IMR-90 (cell line): ENCODE data around the gene P2RY2. TPM values are rescaled to one million over a fixed set of nuclear protein-coding genes. Genes with fewer than 3 reads are reported as not detected.

Experiments
- ATAC-seq: fragments of 200-7000 bp; cut with Tn5 transposase; 2 replicates; pipeline ENCODE4 v1.9.1; 2020; ENCODE audit warnings: low read depth, mild to moderate bottlenecking, moderate library complexity
- BruUV-seq: library from RNA; stranded (reverse); fragments of 400-500 nt; replicated peaks from 2 replicates; lab custom pipeline; 2021; lab: Mats Ljungman, UMichigan
- CTCF ChIA-PET: fragments of 300-600 bp; formaldehyde crosslinking; extraction: SDS; loops from one replicate; lab custom pipeline; 2021; ENCODE audit warnings: antibody characterized with exemption; lab: Yijun Ruan, JAX
- POLR2A ChIA-PET: fragments of 300-600 bp; sonication (Branson Sonifier 250); formaldehyde crosslinking; loops from one replicate; lab custom pipeline; 2022; ENCODE audit warnings: antibody characterized with exemption; ENCODE audit not compliant: unreplicated experiment; lab: Charles Lee
- DNase-seq: peaks from one replicate; pipeline ENCODE4 v3.0.0; 2013
- H2AFZ ChIP-seq: replicated peaks from 2 replicates; pipeline ENCODE3; 2013; ENCODE audit warnings: low read length, mild to moderate bottlenecking; ENCODE audit not compliant: poor library complexity
- H2AK5ac ChIP-seq: 2 replicates; pipeline ENCODE4 v1.6.1; 2013; ENCODE audit warnings: low read depth, low read length, inconsistent platforms
- H2AK9ac ChIP-seq: replicated peaks from 2 replicates; pipeline ENCODE3; 2013; ENCODE audit warnings: mild to moderate bottlenecking, low read depth, low read length, moderate library complexity; ENCODE audit not compliant: poor library complexity
- H2BK120ac ChIP-seq: 2 replicates; pipeline ENCODE4 v1.6.1; 2013; ENCODE audit warnings: low read depth, low read length, inconsistent platforms
- H2BK15ac ChIP-seq: 3 replicates; pipeline ENCODE4 v1.6.1; 2013; ENCODE audit warnings: low read depth, low read length, inconsistent platforms
- H2BK20ac ChIP-seq: 2 replicates; pipeline ENCODE4 v1.6.1; 2013; ENCODE audit warnings: low read depth, mild to moderate bottlenecking, inconsistent platforms, low read length, moderate library complexity
- H2BK5ac ChIP-seq: 2 replicates; pipeline ENCODE4 v1.6.1; 2013; ENCODE audit warnings: mild to moderate bottlenecking, low read depth, low read length, inconsistent platforms; ENCODE audit not compliant: poor library complexity, severe bottlenecking
- H3K14ac ChIP-seq: replicated peaks from 2 replicates; pipeline ENCODE4 v1.6.1; 2013; ENCODE audit warnings: low read depth, low read length, inconsistent platforms
- H3K18ac ChIP-seq: 2 replicates; pipeline ENCODE4 v1.6.1; 2013; ENCODE audit warnings: low read depth, low read length, control low read depth
- H3K23ac ChIP-seq: 2 replicates; pipeline ENCODE4 v1.6.1; 2013; ENCODE audit warnings: low read depth, low read length, inconsistent platforms
- H3K27ac ChIP-seq: 2 replicates; pipeline ENCODE4 v1.5.1; 2013; ENCODE audit warnings: mild to moderate bottlenecking, control low read depth, low read length; ENCODE audit not compliant: insufficient read depth
- H3K27me3 ChIP-seq: 2 replicates; pipeline ENCODE4 v1.6.1; 2013; ENCODE audit warnings: low read length; ENCODE audit not compliant: control insufficient read depth, insufficient read depth
- H3K36me3 ChIP-seq: 2 replicates; pipeline ENCODE4 v1.6.1; 2013; ENCODE audit warnings: low read length, mixed read lengths; ENCODE audit not compliant: control insufficient read depth, insufficient read depth
- H3K4ac ChIP-seq: 2 replicates; pipeline ENCODE4 v1.6.1; 2013; ENCODE audit warnings: low read depth, low read length, inconsistent platforms
- H3K4me1 ChIP-seq: 2 replicates; pipeline ENCODE4 v1.6.1; 2013; ENCODE audit warnings: low read length, mixed read lengths; ENCODE audit not compliant: control insufficient read depth, insufficient read depth
- H3K4me2 ChIP-seq: 2 replicates; pipeline ENCODE4 v1.6.1; 2013; ENCODE audit warnings: low read depth, mild to moderate bottlenecking, control low read depth, low read length, moderate library complexity
- H3K4me3 ChIP-seq: 2 replicates; pipeline ENCODE4 v1.5.1; 2013; ENCODE audit warnings: low read depth, mild to moderate bottlenecking, control low read depth, low read length, moderate library complexity; ENCODE audit not compliant: insufficient read depth
- H3K56ac ChIP-seq: 2 replicates; pipeline ENCODE4 v1.6.1; 2013; ENCODE audit warnings: low read length, inconsistent platforms; ENCODE audit not compliant: insufficient read depth; ENCODE audit errors: extremely low read depth
- H3K79me1 ChIP-seq, 2 experiments: 2 replicates each; pipeline ENCODE4 v1.6.1; 2013; ENCODE audit warnings: low read length in 2 of 2, inconsistent platforms in 1 of 2, low read depth in 1 of 2
- H3K9ac ChIP-seq: 2 replicates; pipeline ENCODE4 v1.6.1; 2013; ENCODE audit warnings: low read depth, low read length, control low read depth
- H3K9me1 ChIP-seq: 2 replicates; pipeline ENCODE4 v1.6.1; 2013; ENCODE audit warnings: low read length, inconsistent platforms; ENCODE audit not compliant: insufficient read depth
- H3K9me3 ChIP-seq: 2 replicates; pipeline ENCODE4 v1.6.1; 2013; ENCODE audit warnings: low read length; ENCODE audit not compliant: control insufficient read depth, insufficient read depth
- H4K20me1 ChIP-seq: 2 replicates; pipeline ENCODE4 v1.6.1; 2013; ENCODE audit warnings: low read length, inconsistent platforms; ENCODE audit not compliant: insufficient read depth
- H4K5ac ChIP-seq: 2 replicates; pipeline ENCODE4 v1.6.1; 2013; ENCODE audit warnings: mild to moderate bottlenecking, low read depth, low read length, control low read depth
- H4K8ac ChIP-seq, 2 experiments: 2 replicates each; pipeline ENCODE4 v1.6.1; 2013; ENCODE audit warnings: low read depth in 2 of 2, low read length in 2 of 2, control low read depth in 1 of 2, inconsistent platforms in 1 of 2
- H4K91ac ChIP-seq: 2 replicates; pipeline ENCODE4 v1.6.1; 2013; ENCODE audit warnings: low read depth, low read length, inconsistent platforms; ENCODE audit not compliant: insufficient read depth
- BHLHE40 ChIP-seq: fragments of 150-350 bp; IDR thresholded peaks from 2 replicates; pipeline ENCODE4 v1.6.1; 2016; ENCODE audit warnings: mild to moderate bottlenecking, low read depth, low read length
- CEBPB ChIP-seq: IDR thresholded peaks from 2 replicates; pipeline ENCODE4 v1.6.1; 2012; ENCODE audit warnings: low read depth, low read length, improper control_type of control experiment
- CHD1 ChIP-seq: IDR thresholded peaks from 2 replicates; pipeline ENCODE4 v1.6.1; 2012; ENCODE audit warnings: low read depth, low read length, improper control_type of control experiment
- FOS ChIP-seq: fragments of 150-350 bp; IDR thresholded peaks from 2 replicates; pipeline ENCODE4 v1.6.1; 2016; ENCODE audit warnings: low read depth, low read length
- MAFK ChIP-seq: IDR thresholded peaks from 2 replicates; pipeline ENCODE4 v1.6.1; 2012; ENCODE audit warnings: low read depth, low read length, improper control_type of control experiment
- MAZ ChIP-seq: IDR thresholded peaks from 2 replicates; pipeline ENCODE4 v1.6.1; 2012; ENCODE audit warnings: low read depth, mild to moderate bottlenecking, low read length, improper control_type of control experiment, moderate library complexity, borderline replicate concordance
- MXI1 ChIP-seq: IDR thresholded peaks from 2 replicates; pipeline ENCODE4 v1.6.1; 2012; ENCODE audit warnings: low read depth, mild to moderate bottlenecking, low read length, moderate library complexity, borderline replicate concordance
- NFE2L2 ChIP-seq: fragments of 150-350 bp; IDR thresholded peaks from 2 replicates; pipeline ENCODE4 v1.6.1; 2016; ENCODE audit warnings: low read depth, mild to moderate bottlenecking, low read length
- POLR2A ChIP-seq: IDR thresholded peaks from 2 replicates; pipeline ENCODE4 v1.6.1; 2012; ENCODE audit warnings: mild to moderate bottlenecking, low read depth, low read length
- RAD21 ChIP-seq: IDR thresholded peaks from 2 replicates; pipeline ENCODE4 v1.6.1; 2012; ENCODE audit warnings: low read length, improper control_type of control experiment
- RCOR1 ChIP-seq: IDR thresholded peaks from 2 replicates; pipeline ENCODE4 v1.6.1; 2012; ENCODE audit warnings: mild to moderate bottlenecking, low read length, improper control_type of control experiment; ENCODE audit not compliant: insufficient replicate concordance
- RFX5 ChIP-seq: IDR thresholded peaks from 2 replicates; pipeline ENCODE4 v1.8.0; 2012; ENCODE audit warnings: low read depth, mild to moderate bottlenecking, low read length, moderate library complexity
- SMC3 ChIP-seq: fragments of 150-350 bp; IDR thresholded peaks from 2 replicates; pipeline ENCODE4 v1.6.1; 2016; ENCODE audit warnings: low read depth, mild to moderate bottlenecking, antibody characterized with exemption, low read length, moderate library complexity
- WGBS, 2 experiments: methylation state at CpG; one replicate each; pipeline versions ENCODE4 v1.1.5 to v1.1.7; 2013; ENCODE audit warnings: missing lambda C conversion rate in 2 of 2; ENCODE audit not compliant: insufficient read length in 1 of 2; ENCODE audit errors: extremely low coverage in 2 of 2; 5-methylcytosine and 5-hydroxymethylcytosine counted together
- dilution Hi-C: fragments of 300-500 bp; cut with HindIII; formaldehyde crosslinking; loops from one replicate; pipeline ENCODE4 v1.14.3; 2018; ENCODE audit warnings: low sequenced_read_pairs; ENCODE audit not compliant: unreplicated experiment
- in situ Hi-C: fragments of 300-500 bp; cut with MboI; formaldehyde crosslinking; loops from 3 replicates; pipeline ENCODE4 v1.14.3; 2019; ENCODE audit warnings: low sequenced_read_pairs, inconsistent platforms, mixed read lengths
- intact Hi-C: fragments of 100-400 bp; cut with micrococcal nuclease; formaldehyde crosslinking; loops from 2 replicates; pipeline ENCODE4 v1.10.0; 2022
- polyA plus RNA-seq, 3 experiments: library from polyadenylated mRNA; depleted of rRNA; stranded (reverse); fragments of >200 nt; gene quantifications; 2 replicates each; pipeline ENCODE4 v1.2.3, GENCODE V29; 2012; ENCODE audit warnings: low replicate concordance in 1 of 3
- total RNA-seq: library from RNA; depleted of rRNA; stranded (reverse); fragments of >200 nt; gene quantifications from 2 replicates; pipeline ENCODE4 v1.2.3, GENCODE V29; 2012
- TF ChIP-seq, protein P1 (sequence below): fragments of 150-350 bp; IDR thresholded peaks from 2 replicates; pipeline ENCODE4 v1.6.1; 2017; ENCODE audit warnings: mild to moderate bottlenecking, antibody characterized with exemption, low read length, low read depth
- TF ChIP-seq, protein P2 (sequence below): conservative IDR thresholded peaks from 2 replicates; pipeline ENCODE4 v1.5.1; 2012; ENCODE audit warnings: mild to moderate bottlenecking, low read depth, low read length, improper control_type of control experiment
- TF ChIP-seq, protein P3 (sequence below): fragments of 150-350 bp; IDR thresholded peaks from 2 replicates; pipeline ENCODE4 v1.6.1; 2016; ENCODE audit warnings: low read depth, mild to moderate bottlenecking, low read length, moderate library complexity, borderline replicate concordance

Gene P2RY2
- total and polyA plus RNA-seq, 2 of the 4 experiments (the other 2 are of a cell fraction), result not detected

DNA sequence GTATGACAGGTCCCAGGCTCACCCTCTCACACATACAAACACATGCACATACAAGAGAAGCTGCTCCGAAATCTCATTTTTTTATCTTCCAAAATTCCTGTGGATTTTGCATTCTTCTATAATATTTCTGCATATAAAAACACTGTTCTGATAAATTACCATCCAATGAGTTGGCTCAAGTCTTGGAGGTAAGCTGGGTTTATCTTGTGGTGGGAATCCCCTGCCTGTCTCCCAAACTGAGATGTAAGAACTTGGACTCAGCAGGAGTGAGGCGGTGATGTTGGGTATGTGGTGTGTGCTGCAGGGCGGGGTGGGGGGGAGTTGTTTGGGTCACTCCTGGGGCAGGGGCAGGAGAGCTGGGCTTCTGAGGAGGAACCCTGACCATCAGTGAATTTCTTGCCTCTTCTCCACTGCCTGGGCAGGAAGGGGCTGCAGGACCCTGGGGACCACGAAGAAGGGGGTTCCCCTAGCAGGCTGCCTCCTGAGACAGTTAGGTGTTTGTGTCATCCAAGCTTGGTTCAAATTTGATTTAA is 47.3 kb downstream of the P2RY2 start:
- TF ChIP-seq POLR2A, result no peak
- TF ChIP-seq MAFK, result no peak
- no peak for TF ChIP-seq SMC3
- no peak for TF ChIP-seq MXI1
- no peak for TF ChIP-seq MAZ
- TF ChIP-seq RCOR1, result no peak
- no peak for TF ChIP-seq RAD21
- TF ChIP-seq NFE2L2, result no peak
- no peak for TF ChIP-seq FOS
- TF ChIP-seq CEBPB, result no peak
- TF ChIP-seq, protein P1, sequence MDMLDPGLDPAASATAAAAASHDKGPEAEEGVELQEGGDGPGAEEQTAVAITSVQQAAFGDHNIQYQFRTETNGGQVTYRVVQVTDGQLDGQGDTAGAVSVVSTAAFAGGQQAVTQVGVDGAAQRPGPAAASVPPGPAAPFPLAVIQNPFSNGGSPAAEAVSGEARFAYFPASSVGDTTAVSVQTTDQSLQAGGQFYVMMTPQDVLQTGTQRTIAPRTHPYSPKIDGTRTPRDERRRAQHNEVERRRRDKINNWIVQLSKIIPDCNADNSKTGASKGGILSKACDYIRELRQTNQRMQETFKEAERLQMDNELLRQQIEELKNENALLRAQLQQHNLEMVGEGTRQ, result no peak
- TF ChIP-seq RFX5, result no peak
- TF ChIP-seq, protein P2, sequence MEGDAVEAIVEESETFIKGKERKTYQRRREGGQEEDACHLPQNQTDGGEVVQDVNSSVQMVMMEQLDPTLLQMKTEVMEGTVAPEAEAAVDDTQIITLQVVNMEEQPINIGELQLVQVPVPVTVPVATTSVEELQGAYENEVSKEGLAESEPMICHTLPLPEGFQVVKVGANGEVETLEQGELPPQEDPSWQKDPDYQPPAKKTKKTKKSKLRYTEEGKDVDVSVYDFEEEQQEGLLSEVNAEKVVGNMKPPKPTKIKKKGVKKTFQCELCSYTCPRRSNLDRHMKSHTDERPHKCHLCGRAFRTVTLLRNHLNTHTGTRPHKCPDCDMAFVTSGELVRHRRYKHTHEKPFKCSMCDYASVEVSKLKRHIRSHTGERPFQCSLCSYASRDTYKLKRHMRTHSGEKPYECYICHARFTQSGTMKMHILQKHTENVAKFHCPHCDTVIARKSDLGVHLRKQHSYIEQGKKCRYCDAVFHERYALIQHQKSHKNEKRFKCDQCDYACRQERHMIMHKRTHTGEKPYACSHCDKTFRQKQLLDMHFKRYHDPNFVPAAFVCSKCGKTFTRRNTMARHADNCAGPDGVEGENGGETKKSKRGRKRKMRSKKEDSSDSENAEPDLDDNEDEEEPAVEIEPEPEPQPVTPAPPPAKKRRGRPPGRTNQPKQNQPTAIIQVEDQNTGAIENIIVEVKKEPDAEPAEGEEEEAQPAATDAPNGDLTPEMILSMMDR, result no peak
- TF ChIP-seq BHLHE40, result no peak
- TF ChIP-seq, protein P3, sequence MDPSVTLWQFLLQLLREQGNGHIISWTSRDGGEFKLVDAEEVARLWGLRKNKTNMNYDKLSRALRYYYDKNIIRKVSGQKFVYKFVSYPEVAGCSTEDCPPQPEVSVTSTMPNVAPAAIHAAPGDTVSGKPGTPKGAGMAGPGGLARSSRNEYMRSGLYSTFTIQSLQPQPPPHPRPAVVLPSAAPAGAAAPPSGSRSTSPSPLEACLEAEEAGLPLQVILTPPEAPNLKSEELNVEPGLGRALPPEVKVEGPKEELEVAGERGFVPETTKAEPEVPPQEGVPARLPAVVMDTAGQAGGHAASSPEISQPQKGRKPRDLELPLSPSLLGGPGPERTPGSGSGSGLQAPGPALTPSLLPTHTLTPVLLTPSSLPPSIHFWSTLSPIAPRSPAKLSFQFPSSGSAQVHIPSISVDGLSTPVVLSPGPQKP, result no peak
- no peak for TF ChIP-seq CHD1
- no peak overlapping the region for H4K5ac ChIP-seq
- CTCF ChIA-PET, result interaction anchor here (1.5 kb wide), 1 partner anchor 24 kb away, joined by 4 read pairs; no protein-coding TSS in a partner anchor
- BruUV-seq, result no TSS peak
- intact Hi-C loops, result no loop called here
- DNase-seq (no peak), ATAC-seq (no peak)
- no peaks in the 10 kb centered on the region for H4K20me1 ChIP-seq
- H3K4me3 ChIP-seq, result no peak overlapping the region
- no peaks in the 10 kb centered on the region for H3K9me3 ChIP-seq
- H4K8ac ChIP-seq, result no peak overlapping the region
- no peak overlapping the region for H2BK20ac ChIP-seq
- H2BK5ac ChIP-seq, result no peak overlapping the region
- no peak overlapping the region for H2AK5ac ChIP-seq
- POLR2A ChIA-PET, result no interaction called here
- H3K56ac ChIP-seq, result no peak overlapping the region
- no peaks in the 10 kb centered on the region for H3K36me3 ChIP-seq
- no peak overlapping the region for H3K27ac ChIP-seq
- H3K4me2 ChIP-seq, result no peak overlapping the region
- H3K4ac ChIP-seq, result no peak overlapping the region
- no peak overlapping the region for H4K91ac ChIP-seq
- no peaks in the 10 kb centered on the region for H3K79me1 ChIP-seq
- no peak overlapping the region for H3K14ac ChIP-seq
- in situ Hi-C loops, result no loop called here
- dilution Hi-C loops, result no loop called here
- no peak overlapping the region for H3K18ac ChIP-seq
- no peak overlapping the region for H3K9ac ChIP-seq
- WGBS, 2 experiments, result no CpG with 5 or more reads among the region's 4 CpGs
- H3K23ac ChIP-seq, result no peak overlapping the region
- no peak overlapping the region for H2BK120ac ChIP-seq
- 0 out of 2 replicates have a peak, but pooled peaks cover 2% of the 10 kb centered on the region for H3K4me1 ChIP-seq
- H3K27me3 ChIP-seq, result peaks cover 53% of the 10 kb centered on the region
- no peak overlapping the region for H2AK9ac ChIP-seq
- H2BK15ac ChIP-seq, result no peak overlapping the region
- H2AFZ ChIP-seq, result no peak overlapping the region
- H3K9me1 ChIP-seq, result no peaks in the 10 kb centered on the region; the same call in 1 of the 2 replicates
